Activated CD4-positive, alpha-beta T cell treated with anti-CD3 and anti-CD28 coated beads, Interleukin-2, amount 10 ng/mL, durations not matched to agents 7 days and 5 days (primary cell): ENCODE data around the gene SPTBN4. TPM values are rescaled to one million over a fixed set of nuclear protein-coding genes. Genes with fewer than 3 reads are reported as not detected.
"Not testable (repeated sequence)": the region's sequence is repeated elsewhere in the genome, so short reads cannot be mapped to it uniquely, and the experiment has no call there.

Experiments used
- CTCF ChIA-PET: fragments of 350-600 bp; sonication (Branson Sonifier 250); formaldehyde crosslinking; loops from one replicate; lab custom pipeline; 2021; ENCODE audit warnings: antibody characterized with exemption; lab: Charles Lee
- POLR2A ChIA-PET: fragments of 350-600 bp; sonication (Branson Sonifier 250); formaldehyde crosslinking; loops from one replicate; lab custom pipeline; 2021; ENCODE audit warnings: antibody characterized with exemption; lab: Charles Lee
- DNase-seq: peaks from one replicate; pipeline ENCODE4 v3.0.0-alpha.2; 2020
- H3K27ac Mint-ChIP-seq: one replicate; pipeline ENCODE4 v1.8.0; 2021; ENCODE audit warnings: mild to moderate bottlenecking, moderate library complexity, mixed read lengths
- H3K27me3 Mint-ChIP-seq: one replicate; pipeline ENCODE4 v1.8.0; 2021; ENCODE audit warnings: mixed read lengths
- H3K36me3 Mint-ChIP-seq: one replicate; pipeline ENCODE4 v1.8.0; 2021; ENCODE audit warnings: low read depth, mixed read lengths
- H3K4me1 Mint-ChIP-seq: one replicate; pipeline ENCODE4 v1.8.0; 2021; ENCODE audit warnings: mixed read lengths
- H3K4me3 Mint-ChIP-seq: one replicate; pipeline ENCODE4 v1.8.0; 2021; ENCODE audit warnings: mild to moderate bottlenecking, moderate library complexity, mixed read lengths
- H3K9me3 Mint-ChIP-seq: one replicate; pipeline ENCODE4 v1.8.0; 2021; ENCODE audit warnings: mixed read lengths
- total RNA-seq, 2 experiments: library from RNA; stranded (reverse); gene quantifications; one replicate each; pipeline ENCODE4 v1.2.3, GENCODE V29; 2021

The SPTBN4 gene
- total RNA-seq, 2 experiments from 2014 or later, result 0.23 to 0.50 TPM

DNA sequence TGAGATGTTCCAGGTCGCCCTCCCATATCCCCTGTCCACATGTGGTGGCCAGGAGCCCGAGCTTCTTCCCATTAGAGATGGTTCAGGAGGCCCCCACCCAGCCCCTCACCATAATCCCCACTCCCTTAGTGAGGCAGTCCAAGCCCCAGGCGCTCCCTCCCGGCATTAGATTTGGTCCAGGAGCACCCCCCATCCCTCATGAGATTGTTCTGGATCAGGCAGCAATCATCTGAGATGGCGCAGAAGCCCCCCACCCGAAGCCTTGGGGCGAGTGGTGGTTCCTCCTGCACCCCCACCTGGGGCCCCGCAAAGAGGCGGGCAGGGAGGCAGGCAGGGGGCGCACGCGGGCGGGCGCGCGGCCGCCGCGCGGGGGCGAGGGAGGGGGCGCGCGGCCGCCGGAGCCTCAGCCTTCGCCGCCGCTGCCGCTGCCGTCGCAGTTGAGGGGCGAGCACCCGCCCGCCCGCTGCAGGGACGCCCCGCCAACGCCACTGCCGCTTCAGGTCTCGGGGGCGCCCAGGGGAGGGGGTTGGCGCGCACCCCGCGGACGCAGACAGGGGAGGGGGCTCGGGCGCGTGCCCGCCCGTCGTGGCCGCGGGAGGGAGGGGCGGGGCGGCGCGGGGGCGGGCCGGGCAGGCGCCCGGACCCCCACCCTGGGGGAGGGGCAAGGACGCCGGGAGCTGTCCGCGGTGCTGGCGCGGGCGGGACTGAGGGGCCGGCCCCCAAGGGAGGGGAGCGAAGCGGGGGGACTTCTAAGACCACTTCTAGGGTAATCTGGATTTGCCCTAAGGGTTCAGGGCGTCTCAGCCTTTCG lies 63.5 kb downstream of the SPTBN4 start:
- Mint-ChIP-seq H3K27me3 (peaks cover 24% of the 10 kb centered on the region), H3K36me3 (no peaks in the 10 kb centered on the region), H3K4me3 (peak overlapping the region; percentile 52), H3K9me3 (no peaks in the 10 kb centered on the region), H3K4me1 (peaks cover 16% of the 10 kb centered on the region), H3K27ac (no peak overlapping the region)
- peak; percentile 29 for DNase-seq
- CTCF ChIA-PET, result interaction anchor here (1.6 kb wide), 1 partner anchor 14 kb away, joined by 3 read pairs; no protein-coding TSS in a partner anchor
- POLR2A ChIA-PET, result no interaction called here

DNA sequence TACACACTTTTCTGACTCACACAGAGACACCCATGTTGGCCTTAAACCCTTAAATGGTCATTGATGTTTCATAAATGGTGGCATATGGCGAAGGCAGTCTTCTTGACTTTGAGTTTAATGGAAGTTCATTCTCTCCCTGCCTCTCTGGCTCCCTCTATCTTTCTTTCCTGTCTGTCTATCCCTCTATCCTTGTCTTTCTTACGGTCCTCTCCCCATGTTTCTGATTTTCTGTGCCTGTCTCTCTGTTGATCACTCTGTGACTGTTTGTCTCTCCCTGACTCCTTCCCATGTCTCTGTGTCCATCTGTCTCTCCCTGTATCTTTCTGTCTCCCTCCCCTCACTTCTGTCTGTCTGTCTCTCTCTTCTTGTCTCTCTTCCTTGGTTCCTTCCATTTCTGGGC lies 66.7 kb downstream of the SPTBN4 start:
- H3K36me3 Mint-ChIP-seq, result no peaks in the 10 kb centered on the region
- no peak overlapping the region for H3K4me3 Mint-ChIP-seq
- CTCF ChIA-PET, result interaction anchor here (1.1 kb wide), 1 partner anchor 17 kb away, joined by 3 read pairs; no protein-coding TSS in a partner anchor
- peaks cover 26% of the 10 kb centered on the region for H3K27me3 Mint-ChIP-seq
- H3K9me3 Mint-ChIP-seq, result no peaks in the 10 kb centered on the region
- no peak for DNase-seq
- peaks cover 16% of the 10 kb centered on the region for H3K4me1 Mint-ChIP-seq
- H3K27ac Mint-ChIP-seq, result no peak overlapping the region
- POLR2A ChIA-PET, result no interaction called here

DNA sequence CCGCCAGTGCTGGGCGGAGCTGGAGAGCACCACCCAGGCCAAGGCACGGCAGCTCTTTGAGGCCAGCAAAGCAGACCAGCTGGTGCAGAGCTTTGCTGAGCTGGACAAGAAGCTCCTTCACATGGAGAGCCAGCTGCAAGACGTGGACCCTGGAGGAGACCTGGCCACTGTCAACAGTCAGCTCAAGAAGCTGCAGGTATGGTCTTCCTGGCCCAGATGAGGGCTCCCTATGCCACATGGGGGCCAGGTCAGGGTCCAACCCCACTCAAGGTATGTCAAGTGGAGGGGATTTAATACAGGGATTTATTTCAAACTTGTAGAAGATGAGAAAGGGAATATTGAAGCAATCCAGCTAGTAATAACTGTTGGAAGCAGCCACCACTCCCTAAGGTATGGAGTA lies 67.3 kb downstream of the SPTBN4 start:
- Mint-ChIP-seq H3K9me3 (no peaks in the 10 kb centered on the region), H3K36me3 (no peaks in the 10 kb centered on the region), H3K4me1 (peaks cover 11% of the 10 kb centered on the region), H3K27ac (no peak overlapping the region), H3K27me3 (peaks cover 26% of the 10 kb centered on the region), H3K4me3 (no peak overlapping the region)
- ChIA-PET POLR2A (no interaction called here), CTCF (no interaction called here)
- DNase-seq, result no peak

DNA sequence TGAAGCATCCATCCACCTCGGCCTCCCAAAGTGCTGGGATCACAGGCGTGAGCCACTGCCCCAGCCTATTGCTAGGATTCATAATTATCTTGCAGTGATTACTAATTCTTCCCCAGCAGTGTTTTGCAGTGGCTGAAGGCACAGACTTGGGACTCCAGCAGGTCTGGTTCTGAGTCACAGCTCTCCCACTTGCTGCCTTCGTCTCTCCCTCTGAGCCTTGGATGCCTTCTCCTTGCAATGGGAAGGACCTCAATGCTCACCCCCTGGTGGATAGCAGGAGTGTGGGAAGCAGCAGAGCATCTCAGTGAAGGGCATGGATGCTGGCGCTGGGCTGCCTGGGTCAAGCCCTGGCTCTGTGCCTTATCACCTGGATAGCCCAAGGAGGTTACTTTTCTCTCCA lies 72.3 kb downstream of the SPTBN4 start:
- CTCF ChIA-PET, result no interaction called here
- H3K36me3 Mint-ChIP-seq, result no peaks in the 10 kb centered on the region
- H3K4me3 Mint-ChIP-seq, result no peak overlapping the region
- DNase-seq, result no peak
- H3K27ac Mint-ChIP-seq, result no peak overlapping the region
- POLR2A ChIA-PET, result no interaction called here
- H3K27me3 Mint-ChIP-seq, result peaks cover 3% of the 10 kb centered on the region
- no peaks in the 10 kb centered on the region for H3K9me3 Mint-ChIP-seq
- H3K4me1 Mint-ChIP-seq, result no peaks in the 10 kb centered on the region

DNA sequence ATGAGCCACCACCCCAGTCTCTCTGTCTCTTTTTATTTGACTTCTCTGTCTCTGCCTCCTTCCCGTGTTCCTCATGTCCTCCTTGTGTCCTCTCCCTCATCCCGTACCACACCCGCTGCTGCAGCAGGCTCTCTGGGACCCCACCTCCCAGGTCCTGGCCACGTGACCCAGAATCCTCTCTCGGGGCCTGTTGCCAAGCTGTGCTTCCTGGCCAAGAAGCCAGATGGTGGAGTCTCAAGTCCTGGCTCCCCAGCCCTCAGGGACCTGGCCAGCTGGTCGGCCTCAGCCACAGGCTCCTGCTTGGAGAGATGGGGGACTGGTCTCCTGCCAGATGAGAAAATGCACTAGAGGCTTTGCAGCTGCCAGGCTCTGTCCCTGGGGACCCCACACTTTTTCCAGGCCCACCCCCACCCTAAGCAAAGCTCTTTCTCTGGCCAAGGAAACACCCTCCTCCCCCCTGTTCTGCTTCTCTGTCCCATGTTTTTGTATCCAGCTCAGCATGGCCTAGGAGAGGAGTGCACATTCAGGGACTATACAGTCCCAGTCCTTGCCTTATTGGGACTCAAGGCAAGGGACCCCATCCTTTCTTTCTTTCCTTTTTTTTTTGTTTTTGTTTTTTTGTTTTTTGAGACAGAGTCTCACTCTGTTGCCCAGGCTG lies 75.5 kb downstream of the SPTBN4 start:
- Mint-ChIP-seq H3K36me3 (peaks cover 4% of the 10 kb centered on the region), H3K27me3 (peaks cover 7% of the 10 kb centered on the region), H3K27ac (no peak overlapping the region), H3K4me1 (no peaks in the 10 kb centered on the region), H3K9me3 (peaks cover 3% of the 10 kb centered on the region), H3K4me3 (no peak overlapping the region)
- DNase-seq, result no peak
- ChIA-PET CTCF (interaction anchor here (0.8 kb wide), 1 partner anchor 9 kb away, joined by 3 read pairs; no protein-coding TSS in a partner anchor), POLR2A (no interaction called here)

DNA sequence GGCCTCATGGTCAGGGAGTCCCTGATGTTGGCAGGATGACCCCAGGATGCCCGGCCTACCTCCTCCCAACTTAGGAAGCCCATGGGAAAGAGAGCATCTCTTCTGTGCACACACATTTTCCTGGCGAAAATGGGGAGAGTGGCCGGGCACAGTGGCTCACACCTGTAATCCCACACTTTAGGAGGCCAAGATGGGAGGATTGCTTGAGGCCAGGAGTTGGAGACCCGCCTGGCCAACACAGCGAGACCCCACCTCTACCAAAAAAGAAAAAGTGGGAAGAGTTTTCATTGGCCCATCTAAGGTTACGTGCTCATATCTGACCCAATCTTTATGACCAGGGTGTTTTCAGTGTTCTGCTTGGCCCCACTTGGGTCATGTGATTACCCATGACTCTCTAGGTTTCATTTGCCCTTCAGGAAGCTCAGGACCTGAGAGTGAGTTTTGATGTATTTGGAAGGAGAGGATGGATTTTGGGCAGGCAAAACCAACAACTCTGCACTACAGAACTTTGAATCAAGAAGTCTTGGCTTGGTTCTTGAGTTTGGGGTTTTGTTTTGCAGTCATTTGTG lies 76.3 kb downstream of the SPTBN4 start:
- ChIA-PET POLR2A (no interaction called here), CTCF (interaction anchor here (0.8 kb wide), 1 partner anchor 8 kb away, joined by 3 read pairs; no protein-coding TSS in a partner anchor)
- Mint-ChIP-seq H3K36me3 (peaks cover 4% of the 10 kb centered on the region), H3K4me3 (no peak overlapping the region), H3K4me1 (no peaks in the 10 kb centered on the region), H3K27me3 (peaks cover 8% of the 10 kb centered on the region), H3K27ac (no peak overlapping the region), H3K9me3 (peaks cover 3% of the 10 kb centered on the region)
- no peak for DNase-seq

DNA sequence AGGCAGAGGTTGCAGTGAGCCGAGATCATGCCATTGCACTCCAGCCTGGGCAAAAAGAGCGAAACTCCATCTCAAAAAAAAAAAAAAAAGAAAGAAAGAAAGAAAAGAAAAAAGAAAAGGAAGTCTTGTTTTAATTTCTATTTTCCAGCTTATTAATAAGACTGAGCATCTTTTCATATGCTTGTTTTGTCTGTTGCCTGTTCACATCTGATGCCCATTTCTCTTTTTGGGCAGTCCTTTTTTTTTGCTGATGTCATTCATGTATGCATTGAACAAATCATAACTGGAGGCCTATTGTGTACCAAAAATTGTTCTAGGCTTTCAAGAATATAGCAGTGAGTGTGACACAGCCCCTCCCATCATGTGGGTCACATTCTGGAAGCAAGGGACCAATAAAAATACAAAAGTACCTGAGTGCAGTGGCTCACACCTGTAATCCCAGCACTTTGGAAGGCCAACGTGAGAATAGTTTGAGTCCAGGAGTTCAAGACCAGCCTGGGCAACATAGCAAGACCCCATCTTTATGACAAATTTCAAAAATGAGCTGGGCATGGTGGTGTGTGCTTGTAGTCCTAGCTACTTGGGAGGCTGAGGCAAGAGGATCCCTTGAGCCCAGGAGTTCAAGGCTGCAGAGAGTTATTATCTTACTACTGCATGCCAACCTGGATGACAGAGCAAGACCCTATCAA lies 79.5 kb downstream of the SPTBN4 start:
- DNase-seq, POLR2A ChIA-PET, H3K4me1 Mint-ChIP-seq, H3K9me3 Mint-ChIP-seq, H3K36me3 Mint-ChIP-seq, H3K4me3 Mint-ChIP-seq, H3K27ac Mint-ChIP-seq: not testable (repeated sequence)
- CTCF ChIA-PET, result interaction anchor here (0.6 to 1.0 kb wide), 2 partner anchors 15 to 723 kb away, joined by 3 to 4 read pairs; no protein-coding TSS in a partner anchor
- H3K27me3 Mint-ChIP-seq, result peaks cover 25% of the 10 kb centered on the region

DNA sequence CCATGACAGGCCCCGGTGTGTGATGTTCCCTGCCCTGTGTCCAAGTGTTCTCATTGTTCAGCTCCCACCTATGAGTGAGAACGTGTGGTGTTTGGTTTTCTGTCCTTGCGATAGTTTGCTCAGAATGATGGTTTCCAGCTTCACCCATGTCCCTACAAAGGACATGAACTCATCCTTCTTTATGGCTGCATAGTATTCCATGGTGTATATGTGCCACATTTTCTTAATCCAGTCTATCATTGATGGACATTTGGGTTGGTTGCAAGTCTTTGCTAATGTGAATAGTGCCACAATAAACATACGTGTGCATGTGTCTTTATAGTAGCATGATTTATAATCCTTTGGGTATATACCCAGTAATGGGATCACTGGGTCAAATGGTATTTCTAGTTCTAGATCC lies 80.4 kb downstream of the SPTBN4 start:
- POLR2A ChIA-PET, H3K4me1 Mint-ChIP-seq, DNase-seq, H3K36me3 Mint-ChIP-seq, H3K9me3 Mint-ChIP-seq, H3K27ac Mint-ChIP-seq, CTCF ChIA-PET, H3K4me3 Mint-ChIP-seq: not testable (repeated sequence)
- H3K27me3 Mint-ChIP-seq, result peaks cover 26% of the 10 kb centered on the region

DNA sequence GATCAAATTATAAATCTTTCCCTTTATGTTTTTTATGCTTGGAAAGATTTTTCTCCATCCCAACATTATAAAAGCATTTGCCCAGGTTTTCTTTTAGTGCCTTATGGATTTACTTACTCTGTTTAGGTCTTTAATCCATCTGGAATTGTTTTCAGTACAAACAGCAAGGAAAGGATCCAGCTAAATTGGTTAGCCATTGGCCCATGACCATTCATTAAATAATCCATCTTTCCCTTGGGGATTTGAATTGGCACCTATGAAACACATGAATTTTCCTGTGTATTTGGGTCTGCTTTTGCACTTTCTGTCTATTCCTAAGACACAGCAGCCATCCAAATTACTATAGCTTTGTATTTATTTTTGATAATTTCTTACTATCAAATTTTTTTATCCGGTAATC lies 81.0 kb downstream of the SPTBN4 start:
- Mint-ChIP-seq H3K27me3 (peaks cover 30% of the 10 kb centered on the region), H3K9me3 (peaks cover 3% of the 10 kb centered on the region)
- POLR2A ChIA-PET, result no interaction called here

DNA sequence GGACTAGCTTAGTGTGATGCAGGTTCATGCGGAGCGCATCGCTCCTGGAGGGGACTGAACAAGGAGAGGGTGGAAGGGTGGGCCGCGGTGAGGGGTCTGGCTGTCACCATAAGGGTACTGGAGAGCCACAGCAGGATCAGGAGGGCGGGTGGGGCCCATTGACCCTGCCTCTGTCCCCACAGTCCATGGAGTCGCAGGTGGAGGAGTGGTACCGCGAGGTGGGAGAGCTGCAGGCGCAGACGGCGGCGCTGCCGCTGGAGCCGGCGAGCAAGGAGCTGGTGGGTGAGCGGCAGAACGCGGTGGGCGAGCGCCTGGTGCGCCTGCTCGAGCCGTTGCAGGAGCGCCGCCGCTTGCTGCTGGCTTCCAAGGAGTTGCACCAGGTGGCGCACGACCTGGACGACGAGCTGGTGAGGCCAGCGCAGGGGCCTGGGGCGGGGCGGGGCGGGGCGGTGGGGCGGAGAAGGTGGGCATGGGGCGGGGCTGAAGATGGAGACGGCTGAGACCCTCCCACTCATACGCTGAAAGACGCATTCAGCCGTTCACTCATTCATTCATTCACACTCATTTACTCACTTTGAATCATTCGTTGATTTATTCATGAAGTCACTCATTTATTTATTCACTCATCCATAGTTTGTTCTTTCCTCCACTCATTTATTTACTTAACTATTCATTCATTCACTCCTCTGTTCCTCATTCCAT lies 82.4 kb downstream of the SPTBN4 start:
- Mint-ChIP-seq H3K4me1 (peaks cover 8% of the 10 kb centered on the region), H3K36me3 (peaks cover 4% of the 10 kb centered on the region), H3K4me3 (peak overlapping the region; percentile 19), H3K27ac (no peak overlapping the region), H3K9me3 (peaks cover 3% of the 10 kb centered on the region), H3K27me3 (peaks cover 42% of the 10 kb centered on the region)
- DNase-seq, result peak; percentile 74
- ChIA-PET POLR2A (no interaction called here), CTCF (interaction anchor here (0.6 to 1.4 kb wide), 12 partner anchors 8 to 244 kb away, joined by 3 to 4 read pairs (median 4); no protein-coding TSS in a partner anchor)

More for the DNA sequence above, 81.0 kb downstream of the SPTBN4 start:
- Mint-ChIP-seq H3K27ac (no peak overlapping the region), H3K4me3 (no peak overlapping the region), H3K36me3 (peaks cover 4% of the 10 kb centered on the region), H3K4me1 (peaks cover 8% of the 10 kb centered on the region)
- no peak for DNase-seq
- CTCF ChIA-PET, result interaction anchor here (1.1 to 1.4 kb wide), 2 partner anchors 55 to 87 kb away, joined by 3 to 4 read pairs; no protein-coding TSS in a partner anchor

DNA sequence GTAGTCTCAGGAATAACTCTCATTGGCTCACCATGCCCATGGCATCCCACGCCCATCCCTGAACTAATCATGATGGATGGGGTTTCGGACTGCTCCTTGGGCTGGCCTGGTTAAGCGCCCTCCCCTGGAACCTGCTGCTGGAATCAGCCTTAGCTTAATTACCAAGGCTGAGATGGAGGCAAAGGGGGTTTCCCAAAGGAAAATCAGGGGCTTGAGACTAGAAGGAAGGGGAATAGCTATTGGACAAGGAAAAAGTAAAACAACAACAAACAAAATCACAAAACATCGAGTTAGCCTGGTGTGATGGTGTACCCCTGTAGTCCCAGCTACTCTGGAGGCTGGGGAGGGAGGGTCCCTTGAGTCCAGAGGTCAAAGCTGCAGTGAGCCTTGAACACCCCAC lies 84.2 kb downstream of the SPTBN4 start:
- H3K27me3 Mint-ChIP-seq, result peaks cover 52% of the 10 kb centered on the region
- H3K27ac Mint-ChIP-seq, result no peak overlapping the region
- peaks cover 3% of the 10 kb centered on the region for H3K9me3 Mint-ChIP-seq
- DNase-seq, result no peak
- POLR2A ChIA-PET, result no interaction called here
- H3K36me3 Mint-ChIP-seq, result peaks cover 4% of the 10 kb centered on the region
- peaks cover 8% of the 10 kb centered on the region for H3K4me1 Mint-ChIP-seq
- H3K4me3 Mint-ChIP-seq, result no peak overlapping the region
- CTCF ChIA-PET, result interaction anchor here (0.6 to 1.3 kb wide), 5 partner anchors 8 to 332 kb away, joined by 3 to 5 read pairs (median 3); no protein-coding TSS in a partner anchor

DNA sequence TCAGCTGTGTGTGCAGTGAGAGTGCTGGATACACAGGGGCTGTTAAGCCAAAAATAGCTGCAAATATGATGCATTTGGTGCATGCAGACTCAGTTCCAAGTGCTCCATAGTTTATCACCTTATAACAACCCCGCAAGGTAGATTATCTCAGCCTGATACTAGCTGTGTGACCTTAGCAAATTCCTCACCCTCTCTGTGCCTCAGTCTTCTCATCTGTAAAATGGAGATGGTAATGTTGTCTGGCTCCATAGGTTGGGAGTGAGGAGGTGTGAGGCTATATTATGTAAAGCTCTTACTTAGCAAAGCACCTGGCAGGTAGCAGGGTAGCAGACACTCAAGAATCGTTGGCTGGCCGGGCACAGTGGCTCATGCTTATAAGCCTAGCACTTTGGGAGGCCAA lies 86.0 kb downstream of the SPTBN4 start:
- Mint-ChIP-seq H3K4me3 (no peak overlapping the region), H3K9me3 (no peaks in the 10 kb centered on the region), H3K27me3 (peaks cover 46% of the 10 kb centered on the region), H3K4me1 (peaks cover 8% of the 10 kb centered on the region), H3K36me3 (no peaks in the 10 kb centered on the region), H3K27ac (no peak overlapping the region)
- no peak for DNase-seq
- ChIA-PET POLR2A (no interaction called here), CTCF (no interaction called here)
